Endodermal cell (in vitro differentiated cells): Measurements from ENCODE around the gene ACO1. TPM values are rescaled to one million over a fixed set of nuclear protein-coding genes. Genes with fewer than 3 reads are reported as not detected.

Source experiments
- DNase-seq: peaks from one replicate; pipeline ENCODE4 v3.0.0-alpha.2; 2017
- H3K27ac ChIP-seq: 2 replicates; pipeline ENCODE4 v1.5.1; 2013; ENCODE audit warnings: mild to moderate bottlenecking, low read depth, low read length, moderate library complexity
- H3K27me3 ChIP-seq: 2 replicates; pipeline ENCODE4 v1.6.1; 2013; ENCODE audit warnings: mild to moderate bottlenecking, low read length, moderate library complexity; ENCODE audit not compliant: insufficient read depth, control insufficient read depth, poor library complexity, severe bottlenecking
- H3K36me3 ChIP-seq: 2 replicates; pipeline ENCODE4 v1.7.0; 2013; ENCODE audit warnings: mild to moderate bottlenecking, low read length, moderate library complexity; ENCODE audit not compliant: control insufficient read depth, insufficient read depth
- H3K4me1 ChIP-seq: one replicate; pipeline ENCODE4 v1.7.0; 2013; ENCODE audit warnings: low read length; ENCODE audit not compliant: control insufficient read depth, insufficient read depth
- H3K4me3 ChIP-seq: 2 replicates; pipeline ENCODE4 v1.5.1; 2013; ENCODE audit warnings: mild to moderate bottlenecking, low read length, moderate library complexity
- H3K9ac ChIP-seq: 2 replicates; pipeline ENCODE4 v1.6.1; 2013; ENCODE audit warnings: mild to moderate bottlenecking, low read length, moderate library complexity; ENCODE audit not compliant: poor library complexity, severe bottlenecking; ENCODE audit errors: extremely low read depth
- H3K9me3 ChIP-seq: 2 replicates; pipeline ENCODE4 v1.6.1; 2013; ENCODE audit warnings: mild to moderate bottlenecking, low read length, moderate library complexity; ENCODE audit not compliant: control insufficient read depth
- H3K27ac Mint-ChIP-seq: 2 replicates; pipeline ENCODE4 v1.8.0; 2020; ENCODE audit warnings: mixed read lengths
- H3K27me3 Mint-ChIP-seq: 2 replicates; pipeline ENCODE4 v1.8.0; 2021; ENCODE audit warnings: mild to moderate bottlenecking, mixed read lengths; ENCODE audit not compliant: insufficient read depth
- H3K36me3 Mint-ChIP-seq: 2 replicates; pipeline ENCODE4 v1.8.0; 2020; ENCODE audit warnings: low read depth, mixed read lengths
- H3K4me1 Mint-ChIP-seq: 2 replicates; pipeline ENCODE4 v1.8.0; 2020; ENCODE audit warnings: mixed read lengths
- H3K4me3 Mint-ChIP-seq: 2 replicates; pipeline ENCODE4 v1.8.0; 2020; ENCODE audit warnings: mild to moderate bottlenecking, moderate library complexity, mixed read lengths
- H3K9me3 Mint-ChIP-seq: 2 replicates; pipeline ENCODE4 v1.8.0; 2020; ENCODE audit warnings: mild to moderate bottlenecking, mixed read lengths
- WGBS, 2 experiments: methylation state at CpG; one replicate each; pipeline versions ENCODE4 v1.1.5 to v1.1.7; 2013; ENCODE audit warnings: missing lambda C conversion rate in 2 of 2, mixed read lengths in 1 of 2; ENCODE audit not compliant: insufficient coverage in 1 of 2, insufficient read length in 1 of 2; 5-methylcytosine and 5-hydroxymethylcytosine counted together
- total RNA-seq, 2 donors: library from RNA; stranded (reverse); fragmentation: NEBNext Ultra II Directional in 1 of 2; extraction: Animal tissue kit (Norgen Biotek cat#: 25700) in 1 of 2; gene quantifications; 2 replicates in 1 of 2; 3 replicates in 1 of 2; pipeline ENCODE4 v1.2.1, GENCODE V29; 2021
- TF ChIP-seq, protein P1 (sequence below): fragments of 200-600 bp; sonication (generic); conservative IDR thresholded peaks from 2 replicates; pipeline ENCODE4 v1.5.0; 2021; ENCODE audit warnings: antibody characterized with exemption, mild to moderate bottlenecking

ACO1 gene
- total RNA-seq, 2 donors from 2014 or later: 33.6 to 52.8 TPM

DNA sequence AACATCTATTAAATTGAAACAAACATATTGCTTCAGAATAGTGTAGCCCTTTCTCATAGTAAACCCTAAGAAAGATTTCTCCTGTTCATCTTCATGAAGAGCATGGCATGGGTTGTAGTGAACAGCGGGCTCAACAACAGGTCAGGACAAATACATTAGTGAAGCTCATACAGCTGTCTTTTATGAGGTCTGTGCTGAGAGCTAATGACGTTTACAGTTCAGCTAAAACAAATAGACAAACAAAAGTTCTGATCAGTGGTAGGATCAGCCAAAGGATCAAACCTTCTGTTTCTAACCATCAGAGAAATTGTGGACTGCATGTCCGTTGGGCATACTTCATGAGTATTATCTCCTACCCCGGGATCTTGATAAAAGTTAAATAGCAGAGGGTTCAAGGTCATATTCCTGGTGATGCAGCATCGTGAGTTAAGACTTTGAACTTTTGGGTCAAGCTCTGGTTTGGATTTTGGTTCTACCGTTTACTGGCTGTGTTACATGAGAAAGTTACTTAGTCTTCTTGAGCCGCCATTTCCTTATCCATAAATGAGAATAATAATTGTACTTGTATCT is 37.9 kb downstream of the ACO1 start:
- Mint-ChIP-seq H3K27ac (no peak overlapping the region), H3K4me3 (no peak overlapping the region)
- DNase-seq: no peak

GRCh38 chr9:32423371-32423770 is 38.9 kb downstream of the ACO1 start:
- TF ChIP-seq, protein P1, sequence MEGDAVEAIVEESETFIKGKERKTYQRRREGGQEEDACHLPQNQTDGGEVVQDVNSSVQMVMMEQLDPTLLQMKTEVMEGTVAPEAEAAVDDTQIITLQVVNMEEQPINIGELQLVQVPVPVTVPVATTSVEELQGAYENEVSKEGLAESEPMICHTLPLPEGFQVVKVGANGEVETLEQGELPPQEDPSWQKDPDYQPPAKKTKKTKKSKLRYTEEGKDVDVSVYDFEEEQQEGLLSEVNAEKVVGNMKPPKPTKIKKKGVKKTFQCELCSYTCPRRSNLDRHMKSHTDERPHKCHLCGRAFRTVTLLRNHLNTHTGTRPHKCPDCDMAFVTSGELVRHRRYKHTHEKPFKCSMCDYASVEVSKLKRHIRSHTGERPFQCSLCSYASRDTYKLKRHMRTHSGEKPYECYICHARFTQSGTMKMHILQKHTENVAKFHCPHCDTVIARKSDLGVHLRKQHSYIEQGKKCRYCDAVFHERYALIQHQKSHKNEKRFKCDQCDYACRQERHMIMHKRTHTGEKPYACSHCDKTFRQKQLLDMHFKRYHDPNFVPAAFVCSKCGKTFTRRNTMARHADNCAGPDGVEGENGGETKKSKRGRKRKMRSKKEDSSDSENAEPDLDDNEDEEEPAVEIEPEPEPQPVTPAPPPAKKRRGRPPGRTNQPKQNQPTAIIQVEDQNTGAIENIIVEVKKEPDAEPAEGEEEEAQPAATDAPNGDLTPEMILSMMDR: no peak

More for the DNA sequence above, 37.9 kb downstream of the ACO1 start:
- peaks cover 4% of the 10 kb centered on the region for H3K4me1 ChIP-seq
- Mint-ChIP-seq H3K36me3 (peaks cover 64% of the 10 kb centered on the region), H3K9me3 (no peaks in the 10 kb centered on the region), H3K27me3 (no peaks in the 10 kb centered on the region), H3K4me1 (peaks cover 4% of the 10 kb centered on the region)
- WGBS, 2 experiments: 97 to 100% methylated on average over 4 to 7 of the region's 7 CpGs
- H3K27ac ChIP-seq: no peak overlapping the region
- TF ChIP-seq, protein P1: no peak
- H3K9me3 ChIP-seq: no peaks in the 10 kb centered on the region
- peaks cover 60% of the 10 kb centered on the region for H3K36me3 ChIP-seq
- H3K27me3 ChIP-seq: no peaks in the 10 kb centered on the region
- H3K4me3 ChIP-seq: no peak overlapping the region
- H3K9ac ChIP-seq: no peak overlapping the region

DNA sequence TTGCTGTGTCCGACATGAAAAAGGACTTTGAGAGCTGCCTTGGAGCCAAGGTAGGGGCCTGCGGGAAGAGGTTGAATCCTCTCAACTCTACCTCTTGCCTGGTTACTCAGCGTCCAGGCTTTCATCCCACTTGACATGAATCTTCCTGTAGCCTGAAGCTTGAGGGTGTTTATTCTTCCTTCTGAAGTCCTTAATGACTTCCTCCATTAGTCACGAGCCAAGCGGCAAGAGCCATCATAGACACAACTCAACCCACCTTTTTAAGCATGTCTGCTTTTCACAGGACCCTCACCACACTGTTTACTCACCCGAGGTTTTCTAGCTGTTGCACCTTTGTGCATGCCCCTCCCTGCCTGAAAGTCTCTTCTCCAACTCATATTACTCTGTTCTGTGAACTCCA is 40.2 kb downstream of the ACO1 start:
- Histone ChIP-seq H3K27me3 (no peaks in the 10 kb centered on the region), H3K4me1 (peaks cover 6% of the 10 kb centered on the region), H3K9me3 (no peaks in the 10 kb centered on the region), H3K4me3 (no peak overlapping the region), H3K27ac (no peak overlapping the region), H3K36me3 (peaks cover 48% of the 10 kb centered on the region), H3K9ac (no peak overlapping the region)
- WGBS, 2 experiments: 89 to 99% methylated on average over 6 of the region's 6 CpGs
- Mint-ChIP-seq H3K4me3 (no peak overlapping the region), H3K27ac (no peak overlapping the region), H3K9me3 (no peaks in the 10 kb centered on the region), H3K36me3 (peaks cover 54% of the 10 kb centered on the region), H3K4me1 (peaks cover 6% of the 10 kb centered on the region), H3K27me3 (no peaks in the 10 kb centered on the region)
- TF ChIP-seq, protein P1: no peak
- DNase-seq: no peak

More at GRCh38 chr9:32423371-32423770, 38.9 kb downstream of the ACO1 start:
- 96% methylated on average over 3 of the region's 4 CpGs; no CpG with 5 or more reads in 1 of the 2 experiments for WGBS, 2 experiments
- Histone ChIP-seq H3K27me3 (no peaks in the 10 kb centered on the region), H3K4me3 (no peak overlapping the region), H3K9me3 (no peaks in the 10 kb centered on the region), H3K27ac (no peak overlapping the region), H3K4me1 (peaks cover 6% of the 10 kb centered on the region), H3K9ac (no peak overlapping the region), H3K36me3 (peaks cover 59% of the 10 kb centered on the region)
- no peak for DNase-seq
- peaks cover 6% of the 10 kb centered on the region for H3K4me1 Mint-ChIP-seq
- no peaks in the 10 kb centered on the region for H3K9me3 Mint-ChIP-seq
- peaks cover 62% of the 10 kb centered on the region for H3K36me3 Mint-ChIP-seq
- H3K27me3 Mint-ChIP-seq: no peaks in the 10 kb centered on the region
- H3K4me3 Mint-ChIP-seq: no peak overlapping the region
- no peak overlapping the region for H3K27ac Mint-ChIP-seq
